Activated naive CD4-positive, alpha-beta T cell treated with anti-CD3 and anti-CD28 coated beads, Interleukin-2, amount 50 U/mL, for 24 hours (primary cell): Measurements from ENCODE around the gene GALNT7.
"Not testable (repeated sequence)": the region's sequence is repeated elsewhere in the genome, so short reads cannot be mapped to it uniquely, and the experiment has no call there.

Experiments
- H3K27ac Mint-ChIP-seq: one replicate; pipeline ENCODE4 v1.8.0; 2021; ENCODE audit warnings: mild to moderate bottlenecking, mixed read lengths
- H3K27me3 Mint-ChIP-seq: one replicate; pipeline ENCODE4 v1.8.0; 2021; ENCODE audit warnings: mixed read lengths
- H3K36me3 Mint-ChIP-seq: one replicate; pipeline ENCODE4 v1.8.0; 2021; ENCODE audit warnings: mixed read lengths
- H3K4me1 Mint-ChIP-seq: one replicate; pipeline ENCODE4 v1.8.0; 2021; ENCODE audit warnings: mixed read lengths
- H3K4me3 Mint-ChIP-seq: one replicate; pipeline ENCODE4 v1.8.0; 2021; ENCODE audit warnings: mild to moderate bottlenecking, mixed read lengths
- H3K9me3 Mint-ChIP-seq: one replicate; pipeline ENCODE4 v1.8.0; 2021; ENCODE audit warnings: mixed read lengths

The GALNT7 gene

GRCh38 chr4:173168396-173169177 lies at the start of gene GALNT7:
Gene GALNT7 (plus strand): TSS chr4:173168811. CDS start chr4:173168836, 25 bp downstream.
- peak within 1 kb of the TSS; percentile 93 for H3K27ac Mint-ChIP-seq
- peak within 1 kb of the TSS; percentile 97 for H3K4me3 Mint-ChIP-seq
- H3K27me3 Mint-ChIP-seq = no peaks in the 10 kb centered on the region
- peaks cover 56% of the 10 kb centered on the region for H3K4me1 Mint-ChIP-seq
- no peaks in the 10 kb centered on the region for H3K36me3 Mint-ChIP-seq
- no peaks in the 10 kb centered on the region for H3K9me3 Mint-ChIP-seq

GRCh38 chr4:173118819-173119218 lies 49.8 kb upstream of the GALNT7 start:
- not testable (repeated sequence) for H3K9me3 Mint-ChIP-seq, H3K36me3 Mint-ChIP-seq, H3K27me3 Mint-ChIP-seq, H3K27ac Mint-ChIP-seq, H3K4me3 Mint-ChIP-seq
- peaks cover 11% of the 10 kb centered on the region for H3K4me1 Mint-ChIP-seq

GRCh38 chr4:173119818-173120217 lies 48.8 kb upstream of the GALNT7 start:
- no peaks in the 10 kb centered on the region for H3K9me3 Mint-ChIP-seq

GRCh38 chr4:173121076-173121561 lies 47.5 kb upstream of the GALNT7 start:
- Mint-ChIP-seq H3K36me3 (no peaks in the 10 kb centered on the region), H3K4me3 (no peak overlapping the region), H3K27me3 (no peaks in the 10 kb centered on the region), H3K27ac (no peak overlapping the region), H3K9me3 (no peaks in the 10 kb centered on the region), H3K4me1 (peaks cover 11% of the 10 kb centered on the region)

More at GRCh38 chr4:173119818-173120217, 48.8 kb upstream of the GALNT7 start:
- peaks cover 11% of the 10 kb centered on the region for H3K4me1 Mint-ChIP-seq
- no peaks in the 10 kb centered on the region for H3K36me3 Mint-ChIP-seq
- H3K4me3 Mint-ChIP-seq = no peak overlapping the region
- no peaks in the 10 kb centered on the region for H3K27me3 Mint-ChIP-seq
- H3K27ac Mint-ChIP-seq = no peak overlapping the region

- peaks cover 7% of the 10 kb centered on the region for H3K4me1 Mint-ChIP-seq
- H3K27me3 Mint-ChIP-seq = no peaks in the 10 kb centered on the region
- H3K4me3 Mint-ChIP-seq = no peak overlapping the region
- H3K36me3 Mint-ChIP-seq = no peaks in the 10 kb centered on the region
- no peaks in the 10 kb centered on the region for H3K9me3 Mint-ChIP-seq
- H3K27ac Mint-ChIP-seq = no peak overlapping the region
These were observed 44.3 kb upstream of the GALNT7 start for GRCh38 chr4:173124209-173124865.

GRCh38 chr4:173125216-173125812 lies 43.3 kb upstream of the GALNT7 start:
- H3K27me3 Mint-ChIP-seq = no peaks in the 10 kb centered on the region
- H3K4me3 Mint-ChIP-seq = no peak overlapping the region

GRCh38 chr4:173128199-173128890 lies 40.3 kb upstream of the GALNT7 start:
- no peak overlapping the region for H3K27ac Mint-ChIP-seq
- no peaks in the 10 kb centered on the region for H3K36me3 Mint-ChIP-seq
- no peaks in the 10 kb centered on the region for H3K27me3 Mint-ChIP-seq
- H3K9me3 Mint-ChIP-seq = no peaks in the 10 kb centered on the region
- no peak overlapping the region for H3K4me3 Mint-ChIP-seq
- H3K4me1 Mint-ChIP-seq = no peaks in the 10 kb centered on the region

More at GRCh38 chr4:173125216-173125812, 43.3 kb upstream of the GALNT7 start:
- peaks cover 7% of the 10 kb centered on the region for H3K4me1 Mint-ChIP-seq
- no peaks in the 10 kb centered on the region for H3K9me3 Mint-ChIP-seq
- no peak overlapping the region for H3K27ac Mint-ChIP-seq
- H3K36me3 Mint-ChIP-seq = no peaks in the 10 kb centered on the region

GRCh38 chr4:173130687-173131086 lies 37.9 kb upstream of the GALNT7 start:
- Mint-ChIP-seq H3K4me1 (no peaks in the 10 kb centered on the region), H3K36me3 (no peaks in the 10 kb centered on the region), H3K27me3 (peaks cover 3% of the 10 kb centered on the region), H3K4me3 (no peak overlapping the region), H3K9me3 (no peaks in the 10 kb centered on the region), H3K27ac (no peak overlapping the region)

GRCh38 chr4:173134426-173134825 lies 34.2 kb upstream of the GALNT7 start:
- no peaks in the 10 kb centered on the region for H3K36me3 Mint-ChIP-seq
- peaks cover 3% of the 10 kb centered on the region for H3K27me3 Mint-ChIP-seq
- H3K27ac Mint-ChIP-seq = no peak overlapping the region
- H3K4me1 Mint-ChIP-seq = no peaks in the 10 kb centered on the region
- no peaks in the 10 kb centered on the region for H3K9me3 Mint-ChIP-seq
- no peak overlapping the region for H3K4me3 Mint-ChIP-seq

GRCh38 chr4:173135241-173135847 lies 33.3 kb upstream of the GALNT7 start:
- Mint-ChIP-seq H3K36me3 (no peaks in the 10 kb centered on the region), H3K4me3 (no peak overlapping the region)

GRCh38 chr4:173138624-173139023 lies 30.0 kb upstream of the GALNT7 start:
- Mint-ChIP-seq H3K9me3 (no peaks in the 10 kb centered on the region), H3K27me3 (peaks cover 3% of the 10 kb centered on the region), H3K27ac (no peak overlapping the region), H3K4me3 (no peak overlapping the region), H3K4me1 (no peaks in the 10 kb centered on the region), H3K36me3 (no peaks in the 10 kb centered on the region)

More at GRCh38 chr4:173135241-173135847, 33.3 kb upstream of the GALNT7 start:
- Mint-ChIP-seq H3K27me3 (peaks cover 3% of the 10 kb centered on the region), H3K27ac (no peak overlapping the region), H3K9me3 (no peaks in the 10 kb centered on the region), H3K4me1 (no peaks in the 10 kb centered on the region)

GRCh38 chr4:173139561-173139960 lies 29.1 kb upstream of the GALNT7 start:
- no peaks in the 10 kb centered on the region for H3K27me3 Mint-ChIP-seq
- H3K4me1 Mint-ChIP-seq = no peaks in the 10 kb centered on the region

GRCh38 chr4:173145131-173145530 lies 23.5 kb upstream of the GALNT7 start:
- Mint-ChIP-seq H3K4me3 (no peak overlapping the region), H3K27me3 (peaks cover 2% of the 10 kb centered on the region), H3K36me3 (no peaks in the 10 kb centered on the region), H3K27ac (no peak overlapping the region), H3K9me3 (no peaks in the 10 kb centered on the region), H3K4me1 (no peaks in the 10 kb centered on the region)

More at GRCh38 chr4:173139561-173139960, 29.1 kb upstream of the GALNT7 start:
- no peak overlapping the region for H3K27ac Mint-ChIP-seq
- H3K36me3 Mint-ChIP-seq = no peaks in the 10 kb centered on the region
- H3K9me3 Mint-ChIP-seq = no peaks in the 10 kb centered on the region
- H3K4me3 Mint-ChIP-seq = no peak overlapping the region

- H3K9me3 Mint-ChIP-seq = no peaks in the 10 kb centered on the region
- peaks cover 2% of the 10 kb centered on the region for H3K27me3 Mint-ChIP-seq
- H3K4me3 Mint-ChIP-seq = no peak overlapping the region
- H3K36me3 Mint-ChIP-seq = no peaks in the 10 kb centered on the region
- H3K4me1 Mint-ChIP-seq = no peaks in the 10 kb centered on the region
- H3K27ac Mint-ChIP-seq = no peak overlapping the region
These were observed 22.2 kb upstream of the GALNT7 start for GRCh38 chr4:173146456-173146855.

GRCh38 chr4:173151496-173151895 lies 17.1 kb upstream of the GALNT7 start:
- Mint-ChIP-seq H3K27me3 (no peaks in the 10 kb centered on the region), H3K4me3 (no peak overlapping the region), H3K9me3 (no peaks in the 10 kb centered on the region), H3K4me1 (no peaks in the 10 kb centered on the region), H3K36me3 (no peaks in the 10 kb centered on the region), H3K27ac (peak overlapping the region; percentile 2)
